Astrocyte (in vitro differentiated cells and primary cell): ENCODE data around the gene ROPN1.

ENCODE experiments used
- CTCF ChIP-seq: IDR thresholded peaks from 2 replicates; pipeline ENCODE4 v1.5.1; 2011; ENCODE audit warnings: low read depth, mild to moderate bottlenecking, inconsistent platforms, low read length, moderate library complexity; ENCODE audit not compliant: insufficient read depth
- EZH2 ChIP-seq: IDR thresholded peaks from 2 replicates; pipeline ENCODE4 v1.6.1; 2012; ENCODE audit warnings: mild to moderate bottlenecking, low read length, inconsistent platforms; ENCODE audit not compliant: insufficient read depth

- TF ChIP-seq CTCF = no peak
- no peak for TF ChIP-seq EZH2
Observed at GRCh38 chr3:123929325-123929724, 62.6 kb downstream of the ROPN1 start.
